ENCODE data around the gene COG6.

COG6 gene

DNA sequence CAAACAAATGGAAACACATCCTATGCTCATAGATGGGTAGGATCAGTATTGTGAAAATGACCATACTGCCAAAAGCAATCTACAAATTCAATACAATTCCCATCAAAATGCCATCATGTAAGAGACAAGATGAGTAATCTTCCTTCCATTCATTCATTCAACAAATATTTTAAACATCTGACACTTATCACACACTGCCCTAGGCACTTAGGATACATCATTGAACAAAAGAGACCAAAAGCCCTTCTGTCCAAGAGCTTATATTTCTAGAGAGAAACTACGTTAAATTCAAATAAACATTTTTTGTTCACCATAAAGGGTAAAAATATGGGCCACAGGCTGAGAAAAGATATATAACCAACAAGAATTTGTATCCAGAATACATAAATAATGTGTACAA, 32.0 kb upstream of the COG6 start:
- no peak for DNase-seq (ENCODE audit: low spot score)
- TF ChIP-seq, protein P1, sequence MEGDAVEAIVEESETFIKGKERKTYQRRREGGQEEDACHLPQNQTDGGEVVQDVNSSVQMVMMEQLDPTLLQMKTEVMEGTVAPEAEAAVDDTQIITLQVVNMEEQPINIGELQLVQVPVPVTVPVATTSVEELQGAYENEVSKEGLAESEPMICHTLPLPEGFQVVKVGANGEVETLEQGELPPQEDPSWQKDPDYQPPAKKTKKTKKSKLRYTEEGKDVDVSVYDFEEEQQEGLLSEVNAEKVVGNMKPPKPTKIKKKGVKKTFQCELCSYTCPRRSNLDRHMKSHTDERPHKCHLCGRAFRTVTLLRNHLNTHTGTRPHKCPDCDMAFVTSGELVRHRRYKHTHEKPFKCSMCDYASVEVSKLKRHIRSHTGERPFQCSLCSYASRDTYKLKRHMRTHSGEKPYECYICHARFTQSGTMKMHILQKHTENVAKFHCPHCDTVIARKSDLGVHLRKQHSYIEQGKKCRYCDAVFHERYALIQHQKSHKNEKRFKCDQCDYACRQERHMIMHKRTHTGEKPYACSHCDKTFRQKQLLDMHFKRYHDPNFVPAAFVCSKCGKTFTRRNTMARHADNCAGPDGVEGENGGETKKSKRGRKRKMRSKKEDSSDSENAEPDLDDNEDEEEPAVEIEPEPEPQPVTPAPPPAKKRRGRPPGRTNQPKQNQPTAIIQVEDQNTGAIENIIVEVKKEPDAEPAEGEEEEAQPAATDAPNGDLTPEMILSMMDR (IDR thresholded peaks at IDR 0.05; ENCODE audit: extremely low read depth, insufficient read depth, missing control alignments): no peak
- in situ Hi-C loops (cut with MboI; ENCODE audit: low pct_unique_long_range_greater_than_20kb, low sequenced_read_pairs, unreplicated experiment): loop anchor here (25.0 kb wide), 2 partner anchors 486 to 561 kb away; no protein-coding TSS in a partner anchor

DNA sequence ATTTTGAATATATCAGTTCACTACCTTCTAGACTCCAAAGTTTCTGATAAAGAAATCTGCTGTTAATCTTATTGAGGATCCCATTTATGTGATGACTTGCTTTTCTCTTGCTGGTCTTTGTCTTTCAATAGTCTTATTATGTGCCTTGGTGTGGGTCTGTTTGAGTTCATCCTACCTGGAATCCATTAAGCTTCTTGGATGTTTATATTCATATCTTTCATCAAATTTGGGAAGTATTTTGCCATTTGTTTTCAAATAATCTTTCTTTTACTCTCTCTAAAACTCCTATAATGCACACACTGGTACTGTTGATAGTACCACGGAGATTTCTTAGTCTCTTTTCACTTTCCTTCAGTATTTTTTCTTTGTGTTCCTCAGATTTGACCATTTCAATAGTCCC, 24.2 kb upstream of the COG6 start:
- no peak for DNase-seq (ENCODE audit: low spot score)
- TF ChIP-seq, protein P1 (IDR thresholded peaks at IDR 0.05; ENCODE audit: extremely low read depth, insufficient read depth, missing control alignments): no peak
- in situ Hi-C loops (cut with MboI; ENCODE audit: low pct_unique_long_range_greater_than_20kb, low sequenced_read_pairs, unreplicated experiment): no loop called here

DNA sequence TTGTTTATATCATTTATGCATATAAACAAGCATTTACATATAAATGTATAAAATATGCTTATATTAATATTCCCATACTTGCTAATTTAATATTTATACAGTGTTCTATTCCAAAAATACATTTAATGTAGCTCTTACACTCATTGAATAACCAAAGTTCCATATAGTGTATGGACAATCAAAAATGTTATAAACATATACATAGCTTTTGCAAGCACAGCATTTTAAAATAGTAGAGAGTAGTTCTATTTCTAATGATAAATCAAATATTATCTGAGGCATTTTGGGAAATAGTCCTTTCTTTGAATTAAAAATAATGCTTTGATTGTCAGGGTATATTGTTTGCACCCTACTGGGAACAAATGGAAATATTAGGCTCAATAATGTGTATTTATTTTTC, 22.5 kb upstream of the COG6 start:
- in situ Hi-C loops (cut with MboI; ENCODE audit: low pct_unique_long_range_greater_than_20kb, low sequenced_read_pairs, unreplicated experiment): no loop called here
- no peak for DNase-seq (ENCODE audit: low spot score)
- TF ChIP-seq, protein P1 (IDR thresholded peaks at IDR 0.05; ENCODE audit: extremely low read depth, insufficient read depth, missing control alignments): no peak

DNA sequence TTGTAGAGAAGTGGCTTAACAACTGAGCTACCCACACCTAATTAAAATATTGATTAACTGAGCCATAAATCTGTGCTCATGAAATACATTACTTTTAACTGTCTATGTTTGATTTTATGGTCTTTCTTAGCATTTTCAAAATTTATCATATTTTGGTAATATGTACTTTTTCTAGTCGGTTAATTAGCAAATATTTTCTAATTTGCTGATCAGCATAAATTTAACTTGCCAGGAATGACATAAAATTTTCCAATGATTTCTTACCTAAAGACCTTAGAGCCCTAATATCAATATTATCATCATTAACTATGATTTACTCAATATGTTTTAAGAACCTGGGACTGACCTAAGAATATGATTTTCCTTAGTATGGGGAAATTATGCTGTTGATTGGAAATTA, 19.9 kb upstream of the COG6 start:
- in situ Hi-C loops (cut with MboI; ENCODE audit: low pct_unique_long_range_greater_than_20kb, low sequenced_read_pairs, unreplicated experiment): no loop called here
- TF ChIP-seq, protein P1 (IDR thresholded peaks at IDR 0.05; ENCODE audit: extremely low read depth, insufficient read depth, missing control alignments): no peak
- no peak for DNase-seq (ENCODE audit: low spot score)

DNA sequence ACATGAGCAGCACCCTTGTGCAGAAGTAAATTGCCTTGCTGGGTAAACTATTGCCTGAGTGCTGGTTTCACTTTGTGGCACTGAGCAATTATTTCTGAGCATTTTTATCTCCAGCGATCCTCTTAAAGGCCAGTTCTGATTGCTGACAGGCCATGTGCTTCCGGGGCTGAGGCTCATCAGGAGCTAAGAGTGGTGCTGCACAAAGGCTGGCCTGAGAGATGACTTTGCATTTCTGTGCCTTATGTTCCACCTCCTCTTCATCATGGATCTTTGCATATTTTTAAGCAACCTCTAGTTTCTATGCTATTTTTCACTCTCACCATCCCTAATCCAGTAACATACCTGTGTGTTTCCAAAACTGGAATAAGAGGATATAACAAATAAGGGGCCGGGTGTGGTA, 17.6 kb upstream of the COG6 start:
- in situ Hi-C loops (cut with MboI; ENCODE audit: low pct_unique_long_range_greater_than_20kb, low sequenced_read_pairs, unreplicated experiment): no loop called here
- TF ChIP-seq, protein P1 (IDR thresholded peaks at IDR 0.05; ENCODE audit: extremely low read depth, insufficient read depth, missing control alignments): no peak
- DNase-seq (ENCODE audit: low spot score): no peak

DNA sequence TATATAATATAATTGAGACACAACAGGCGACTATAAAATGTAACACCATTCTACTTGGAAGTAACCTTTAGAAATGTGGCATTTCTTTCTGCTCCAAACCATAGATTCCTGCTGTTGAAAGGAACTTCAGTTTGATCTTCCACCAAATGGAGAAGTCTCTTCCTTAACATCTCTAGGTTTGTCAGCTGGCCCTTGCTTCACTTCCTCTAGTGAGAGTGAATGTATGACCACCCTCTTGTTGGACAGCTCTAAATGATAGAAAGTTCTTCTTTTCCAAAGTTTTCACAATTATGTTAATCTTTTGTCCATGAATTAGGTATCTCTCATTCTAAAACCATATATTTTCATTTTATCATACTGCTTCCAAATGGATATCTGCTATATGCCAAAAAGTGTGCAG, 13.8 kb upstream of the COG6 start:
- TF ChIP-seq, protein P1 (IDR thresholded peaks at IDR 0.05; ENCODE audit: extremely low read depth, insufficient read depth, missing control alignments): no peak
- in situ Hi-C loops (cut with MboI; ENCODE audit: low pct_unique_long_range_greater_than_20kb, low sequenced_read_pairs, unreplicated experiment): no loop called here
- DNase-seq (ENCODE audit: low spot score): no peak

DNA sequence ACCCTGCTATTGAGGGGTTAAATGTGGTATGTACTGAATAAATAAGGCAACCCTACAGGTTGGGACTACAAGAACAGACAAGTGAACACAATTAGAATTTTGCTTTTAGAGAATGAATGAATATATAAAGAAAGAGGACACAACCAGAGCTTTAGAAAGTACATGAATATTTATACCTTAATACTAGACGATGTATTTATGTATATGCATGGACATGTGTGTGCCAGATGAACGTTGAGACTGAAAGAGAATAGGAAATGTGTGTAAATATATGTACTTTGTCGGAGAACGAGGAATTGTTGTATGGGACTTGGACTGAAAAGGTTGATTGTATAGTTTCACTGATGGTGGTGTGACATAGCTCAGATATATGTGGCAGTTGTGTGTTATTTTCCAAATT, 9.3 kb upstream of the COG6 start:
- DNase-seq (ENCODE audit: low spot score): no peak
- TF ChIP-seq, protein P1 (IDR thresholded peaks at IDR 0.05; ENCODE audit: extremely low read depth, insufficient read depth, missing control alignments): no peak
- in situ Hi-C loops (cut with MboI; ENCODE audit: low pct_unique_long_range_greater_than_20kb, low sequenced_read_pairs, unreplicated experiment): no loop called here
